NCI-H1694 treated with DMSO at 0.1 percent for 48 hours (cell line): ENCODE data around the gene FADS3.
A peak's percentile ranks its signal among the peaks of the same experiment; 100 is the strongest.

Source experiments
- DNase-seq: peaks from one replicate; lab custom pipeline; 2025; lab: John Stamatoyannopoulos, UW

FADS3 gene, protein sequence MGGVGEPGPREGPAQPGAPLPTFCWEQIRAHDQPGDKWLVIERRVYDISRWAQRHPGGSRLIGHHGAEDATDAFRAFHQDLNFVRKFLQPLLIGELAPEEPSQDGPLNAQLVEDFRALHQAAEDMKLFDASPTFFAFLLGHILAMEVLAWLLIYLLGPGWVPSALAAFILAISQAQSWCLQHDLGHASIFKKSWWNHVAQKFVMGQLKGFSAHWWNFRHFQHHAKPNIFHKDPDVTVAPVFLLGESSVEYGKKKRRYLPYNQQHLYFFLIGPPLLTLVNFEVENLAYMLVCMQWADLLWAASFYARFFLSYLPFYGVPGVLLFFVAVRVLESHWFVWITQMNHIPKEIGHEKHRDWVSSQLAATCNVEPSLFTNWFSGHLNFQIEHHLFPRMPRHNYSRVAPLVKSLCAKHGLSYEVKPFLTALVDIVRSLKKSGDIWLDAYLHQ

DNA sequence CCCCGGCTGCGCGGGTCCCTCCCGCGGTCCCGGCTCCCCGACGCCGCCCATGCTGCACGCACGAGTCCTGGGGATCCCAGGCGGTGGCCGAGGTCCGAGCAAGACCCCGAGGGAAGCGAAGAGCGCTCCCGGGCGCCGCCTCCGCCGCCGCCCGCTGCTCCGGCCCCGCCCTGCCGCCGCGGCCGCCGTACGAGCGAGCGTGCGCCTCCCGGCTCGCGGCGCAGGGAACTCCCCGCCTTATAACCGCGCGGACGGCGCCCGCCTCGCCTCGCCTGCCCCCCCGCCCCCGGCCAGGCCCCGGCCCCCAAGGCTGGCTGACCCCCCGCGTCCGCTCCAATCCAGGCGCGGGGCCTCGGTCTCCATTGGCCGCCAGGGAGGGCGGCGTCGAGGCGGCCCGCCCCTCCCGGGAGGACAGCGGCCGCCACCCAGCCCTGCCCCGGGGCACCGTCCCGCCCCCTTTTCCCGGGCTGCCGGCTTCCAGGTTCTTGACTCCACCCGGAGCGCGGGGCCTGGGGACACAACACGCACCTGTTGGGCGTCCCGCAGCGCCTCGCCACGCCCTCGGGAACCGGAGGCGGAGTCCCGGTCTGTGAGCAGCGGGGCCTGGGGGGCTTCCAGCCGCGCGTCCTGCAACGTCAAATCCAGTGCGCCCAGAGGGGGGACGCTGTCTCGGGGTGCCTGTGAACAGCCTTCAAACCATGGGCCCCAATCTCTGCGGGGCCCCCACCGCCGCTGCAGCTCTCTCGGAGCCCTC is at the start of gene FADS3:
Gene FADS3 (minus strand): TSS at position 215 of the 754 bp plus-strand sequence. CDS start 164 bp downstream, at position 51.
- peak; percentile 26 for DNase-seq

DNA sequence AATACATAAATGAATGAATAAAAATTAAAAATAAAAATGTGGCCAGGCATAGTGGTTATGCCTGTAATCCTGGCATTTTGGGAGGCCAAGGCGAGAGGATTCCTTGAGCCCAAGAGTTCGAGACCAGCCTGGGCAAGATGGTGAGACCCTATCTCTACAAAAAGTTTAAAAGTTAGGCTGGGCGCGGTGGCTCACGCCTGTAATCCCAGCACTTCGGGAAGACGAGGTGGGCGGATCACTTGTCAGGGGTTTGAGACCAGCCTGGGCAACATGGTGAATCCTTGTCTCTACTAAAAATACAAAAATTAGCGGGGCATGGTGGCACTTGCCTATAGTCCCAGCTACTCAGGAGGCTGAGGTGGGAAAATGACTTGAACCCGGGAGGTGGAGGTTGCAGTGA is 49.1 kb upstream of the FADS3 start:
- DNase-seq: no peak

DNA sequence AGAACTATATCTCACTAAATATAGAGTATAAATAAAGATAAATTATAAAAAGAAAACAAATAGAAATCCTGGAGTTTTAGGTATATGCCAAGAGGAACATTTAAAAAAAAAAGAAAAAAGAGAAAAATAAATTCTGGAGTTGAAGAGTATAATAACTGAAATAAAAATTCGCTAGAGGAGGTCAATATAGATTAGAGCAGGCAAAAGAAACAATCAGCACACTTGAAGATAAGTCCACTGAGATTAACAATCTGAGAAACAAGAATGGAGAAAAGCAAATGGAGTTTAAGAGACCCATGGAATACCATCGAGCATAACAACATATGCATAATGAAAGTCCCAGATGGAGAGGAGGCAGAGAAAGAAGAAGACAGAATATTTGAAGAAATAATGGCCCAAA is 44.5 kb upstream of the FADS3 start:
- no peak for DNase-seq

DNA sequence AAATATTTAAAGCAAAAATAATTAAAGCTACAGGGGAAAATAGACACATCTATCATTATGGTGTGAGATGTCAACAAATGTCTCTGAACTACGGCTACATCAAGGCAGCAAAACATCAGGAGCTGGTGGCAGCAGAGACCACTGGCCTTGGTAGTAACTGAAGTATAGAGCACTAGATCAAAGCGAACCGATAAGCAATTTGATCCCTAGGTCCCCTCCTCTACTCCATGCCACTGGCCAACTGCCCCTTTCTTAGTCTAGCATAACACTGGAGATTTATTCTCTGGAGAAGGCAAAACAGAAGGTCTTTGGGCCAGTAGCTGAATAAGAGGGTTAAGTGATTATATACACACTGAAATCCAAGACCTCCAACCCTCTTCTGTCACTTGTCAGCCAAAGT is 39.6 kb upstream of the FADS3 start:
- no peak for DNase-seq

DNA sequence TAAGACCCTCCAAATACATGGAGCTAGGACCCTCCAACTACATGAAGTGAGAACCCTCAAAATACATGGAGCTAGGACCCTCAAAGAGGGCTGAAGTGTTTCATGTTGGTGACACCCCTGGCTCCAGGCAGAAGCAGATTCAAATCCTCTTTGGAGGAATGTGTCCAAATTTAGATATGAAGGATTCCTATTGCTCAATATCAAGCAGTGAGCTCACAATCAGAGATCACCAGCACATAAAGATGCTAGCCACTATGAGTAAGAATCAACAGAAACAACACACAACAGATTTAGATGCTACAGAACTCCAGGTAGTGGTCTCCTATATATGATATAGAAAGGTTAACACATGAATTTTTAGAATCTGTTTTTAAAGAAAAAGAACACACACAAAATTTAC is 37.3 kb upstream of the FADS3 start:
- no peak for DNase-seq

DNA sequence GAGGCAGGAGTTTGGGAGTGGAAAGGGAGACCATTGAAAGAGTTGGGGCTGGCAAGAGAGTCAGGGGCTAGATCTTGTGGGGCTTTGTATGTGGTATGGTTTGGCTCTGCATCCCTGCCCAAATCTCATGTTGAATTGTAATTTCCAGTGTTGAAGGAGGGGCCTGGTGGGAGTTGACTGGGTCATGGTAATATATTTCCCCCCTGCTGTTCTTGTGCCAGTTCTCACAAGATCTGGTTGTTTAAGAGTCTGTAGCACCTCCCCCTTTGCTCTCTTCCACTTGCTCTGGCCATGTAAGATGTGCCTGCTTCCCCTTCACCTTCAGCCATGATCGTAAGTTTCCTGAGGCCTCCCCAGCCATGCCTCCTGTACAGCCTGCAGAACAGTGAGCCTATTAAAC is 36.2 kb upstream of the FADS3 start:
- no peak for DNase-seq

DNA sequence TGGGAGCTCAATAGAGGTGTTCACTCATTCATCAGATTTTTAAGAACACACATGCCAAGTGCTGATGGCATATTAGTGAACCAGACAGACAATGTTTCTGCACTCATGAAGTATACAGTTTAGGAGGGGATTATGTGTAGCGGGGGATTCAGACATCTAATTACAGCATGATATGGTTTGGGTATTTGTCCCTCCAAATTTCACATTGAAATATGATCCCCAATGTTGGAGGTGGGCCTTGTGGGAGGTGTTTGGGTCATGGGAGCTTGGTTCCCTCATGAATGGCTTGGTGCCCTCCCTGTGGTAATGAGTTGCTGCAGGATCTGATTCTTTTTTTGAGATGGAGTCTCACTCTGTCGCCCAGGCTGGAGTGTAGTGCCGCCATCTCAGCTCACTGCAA is 34.9 kb upstream of the FADS3 start:
- DNase-seq: no peak

DNA sequence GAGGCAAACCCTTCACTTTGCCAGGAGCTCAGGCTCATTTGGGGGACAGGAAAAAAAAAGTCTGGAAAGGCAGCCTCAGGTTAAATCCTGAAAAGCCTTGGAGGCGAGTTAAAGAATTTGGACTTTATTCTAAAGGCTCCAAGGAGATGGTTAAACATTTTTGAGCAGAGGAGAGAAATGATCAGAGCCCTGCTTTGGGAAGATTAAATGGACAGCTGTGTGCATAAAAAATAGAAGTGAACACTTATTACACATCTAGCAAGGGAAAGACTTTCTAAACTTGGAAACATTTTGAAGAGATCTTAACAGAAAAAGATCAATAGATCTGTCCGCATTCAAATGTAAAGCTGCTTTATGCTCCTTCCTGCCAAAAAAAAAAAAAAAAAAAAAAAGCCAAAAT is 34.4 kb upstream of the FADS3 start:
- DNase-seq: no peak

DNA sequence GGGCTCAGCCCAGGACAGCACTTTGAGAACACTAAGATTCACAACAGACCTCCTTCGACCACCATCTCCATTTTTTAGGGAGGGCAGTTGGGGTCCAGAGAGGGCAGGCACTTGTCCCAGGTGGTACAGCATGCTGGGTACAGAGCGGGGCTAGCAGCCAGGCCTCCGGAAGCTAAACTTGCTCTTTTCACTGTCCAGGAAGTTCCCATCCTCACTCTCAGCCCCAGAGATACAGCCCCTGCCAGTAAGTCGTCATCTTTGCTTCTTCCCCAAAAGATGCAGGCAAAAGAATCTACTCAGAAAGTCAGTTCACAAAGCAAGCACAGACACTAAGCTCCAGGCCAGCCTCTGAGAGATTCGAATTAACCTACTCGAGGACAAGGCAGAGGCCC is 32.7 kb upstream of the FADS3 start:
- DNase-seq: no peak

DNA sequence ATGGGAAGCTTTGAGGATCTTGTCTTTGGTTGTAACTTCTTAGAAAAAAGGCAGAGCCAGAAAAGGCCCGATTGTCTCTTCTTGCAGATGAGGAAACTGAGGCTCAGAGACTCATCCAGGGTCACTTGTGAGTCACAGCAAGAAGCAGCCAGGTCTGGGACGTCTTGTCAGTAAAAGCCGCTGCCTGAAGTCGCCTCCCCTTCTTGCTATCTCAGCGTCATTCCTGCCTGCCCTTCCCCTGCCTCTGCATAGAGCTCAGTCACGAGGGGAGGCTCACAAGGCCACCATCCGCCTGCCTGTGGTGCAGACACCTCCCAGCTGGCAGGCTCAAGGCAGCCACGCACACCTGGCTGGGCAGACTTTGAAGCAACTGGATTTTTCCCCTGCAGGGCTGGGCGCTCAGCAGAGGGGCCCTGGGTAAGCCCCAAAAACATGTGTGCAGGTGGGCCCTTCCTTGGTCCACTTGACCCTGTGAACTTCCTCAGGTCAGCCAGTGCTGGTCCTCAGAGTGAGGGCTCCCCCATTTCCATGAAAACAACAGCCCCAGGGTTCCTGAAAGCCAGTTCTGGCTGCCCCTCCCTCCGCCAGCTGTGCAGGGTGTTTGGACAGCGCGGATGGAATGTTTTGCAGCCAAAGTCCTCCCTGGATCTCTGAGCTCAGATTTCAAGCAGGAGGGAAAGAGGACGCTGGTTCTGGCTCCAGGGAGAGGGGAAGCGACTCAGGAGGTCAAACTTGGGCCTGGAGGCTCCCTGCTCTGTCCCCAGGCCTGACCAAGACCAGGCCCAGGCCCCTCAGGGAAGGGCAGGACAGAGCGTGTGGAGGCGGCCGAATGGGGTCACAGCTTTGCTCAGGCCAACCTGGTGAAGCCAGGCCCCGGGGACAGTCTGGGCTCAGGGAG is 32.1 kb upstream of the FADS3 start:
- no peak for DNase-seq

DNA sequence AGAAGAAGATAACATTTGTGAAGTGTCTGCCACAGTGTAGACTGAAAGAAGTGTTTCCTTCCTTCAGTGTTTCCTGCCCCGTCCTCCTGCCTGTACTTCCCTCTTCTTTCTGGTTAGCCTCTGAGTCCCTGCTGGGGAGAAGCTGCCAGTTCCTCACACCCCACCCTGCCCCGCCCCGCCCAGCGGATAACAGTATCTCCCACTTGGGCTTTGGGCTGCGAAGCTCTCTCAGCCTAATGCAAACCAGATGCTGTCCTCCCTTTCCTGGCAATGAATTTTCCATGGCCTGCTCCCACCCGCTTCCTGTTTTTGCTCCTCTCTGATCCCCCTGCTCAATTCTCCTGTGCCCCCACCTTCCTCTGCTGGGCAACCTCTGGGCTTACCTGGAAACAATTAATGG is 31.2 kb upstream of the FADS3 start:
- no peak for DNase-seq

DNA sequence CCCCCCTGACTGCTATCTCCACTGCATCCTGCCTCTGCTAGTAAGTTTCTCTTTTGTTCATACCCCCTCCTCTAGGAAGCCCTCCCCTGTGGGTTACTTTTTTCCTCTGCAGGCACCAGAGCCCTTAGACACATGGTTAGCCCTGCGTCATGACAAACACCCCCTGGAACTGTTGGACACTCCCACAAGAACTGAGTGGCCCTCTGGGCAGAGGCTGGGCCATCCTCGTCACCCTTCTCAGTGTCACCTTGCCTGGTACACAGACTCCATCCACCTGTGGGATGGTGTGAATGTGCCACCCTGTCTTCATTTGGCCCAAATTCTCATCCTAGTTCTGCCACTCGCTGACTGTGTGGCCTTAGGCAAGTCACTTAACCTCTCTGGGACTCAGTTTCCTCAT is 30.1 kb upstream of the FADS3 start:
- no peak for DNase-seq

DNA sequence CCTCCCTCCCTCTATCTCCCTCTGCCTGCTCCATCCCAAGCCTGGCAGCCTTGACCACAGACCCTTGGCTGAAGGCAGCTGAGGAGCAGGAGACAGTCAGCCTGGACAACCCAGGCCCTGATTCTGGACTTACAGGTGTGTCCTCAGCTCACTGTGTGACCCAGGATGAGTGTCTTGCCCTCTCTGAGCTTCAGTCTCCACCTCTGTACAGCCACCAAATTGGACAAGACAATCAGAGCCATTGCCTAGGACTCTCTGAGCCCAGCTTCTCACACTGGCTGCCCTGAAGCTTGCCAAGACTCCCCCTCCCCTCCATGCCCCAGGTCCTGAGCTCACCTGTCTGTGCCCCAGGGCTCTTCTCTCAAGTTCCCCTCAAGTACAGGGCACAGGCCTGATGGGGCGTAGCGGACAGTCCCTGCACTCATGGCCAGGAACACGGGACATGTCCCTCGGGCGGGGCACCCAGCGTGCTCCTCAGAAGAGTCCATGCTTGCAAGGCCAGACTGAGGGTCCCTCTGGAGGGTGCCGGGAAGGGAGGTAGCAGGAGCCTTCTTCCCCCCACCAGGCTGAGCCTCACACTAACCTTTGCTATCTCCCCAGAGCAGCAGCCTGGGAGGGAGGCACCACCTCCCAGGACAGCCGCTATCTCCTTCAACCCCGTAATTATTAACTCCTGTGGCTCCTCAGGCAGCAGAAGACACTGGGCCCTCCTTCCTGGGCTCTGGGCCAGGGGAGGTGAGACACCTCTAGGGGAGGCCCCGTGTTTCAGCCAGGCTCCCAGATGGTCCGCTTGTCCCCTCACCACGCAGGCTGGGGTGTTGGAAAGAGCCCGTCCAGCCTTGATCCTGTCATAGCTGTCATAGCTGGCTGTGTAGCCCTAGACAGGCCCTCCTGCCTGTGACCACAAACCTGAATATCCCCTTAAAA is 28.6 kb upstream of the FADS3 start:
- DNase-seq: no peak

DNA sequence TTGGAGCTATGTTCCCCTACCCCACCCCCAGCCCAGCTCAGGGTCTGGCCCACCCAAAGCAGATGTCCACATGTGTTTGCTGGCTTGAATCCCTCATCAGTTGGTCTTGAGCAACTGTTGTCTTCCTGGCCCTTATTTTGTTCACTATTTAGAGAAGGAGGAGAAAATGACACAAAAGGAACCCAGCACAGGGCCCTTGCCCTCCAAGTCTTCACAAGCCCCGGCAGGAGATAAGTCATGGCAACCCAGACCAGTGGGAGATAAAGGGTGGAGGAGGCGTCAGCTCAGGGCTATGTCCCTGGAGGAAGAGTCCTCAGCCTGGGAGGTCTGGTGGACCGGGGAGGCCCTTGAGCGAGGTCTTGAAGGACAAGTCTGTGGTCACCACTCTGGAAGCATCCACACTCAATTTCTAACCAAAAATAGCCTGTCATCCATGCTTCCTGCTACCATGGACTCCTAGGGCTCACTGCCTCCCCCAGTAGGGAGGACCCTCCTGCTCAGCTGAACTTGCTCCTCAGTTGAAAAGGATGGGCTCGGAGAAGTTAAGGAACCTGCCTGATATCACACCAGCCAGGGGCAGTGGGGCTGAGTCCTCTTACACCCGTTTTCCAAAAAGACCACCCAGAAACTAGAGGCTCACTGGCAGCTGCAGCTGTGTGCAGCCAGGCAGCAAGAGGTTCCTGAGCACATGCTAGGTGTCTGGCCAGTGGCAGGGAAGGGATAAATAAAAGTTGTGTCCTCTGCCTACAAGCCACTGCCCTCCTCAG is 27.8 kb upstream of the FADS3 start:
- DNase-seq: no peak

DNA sequence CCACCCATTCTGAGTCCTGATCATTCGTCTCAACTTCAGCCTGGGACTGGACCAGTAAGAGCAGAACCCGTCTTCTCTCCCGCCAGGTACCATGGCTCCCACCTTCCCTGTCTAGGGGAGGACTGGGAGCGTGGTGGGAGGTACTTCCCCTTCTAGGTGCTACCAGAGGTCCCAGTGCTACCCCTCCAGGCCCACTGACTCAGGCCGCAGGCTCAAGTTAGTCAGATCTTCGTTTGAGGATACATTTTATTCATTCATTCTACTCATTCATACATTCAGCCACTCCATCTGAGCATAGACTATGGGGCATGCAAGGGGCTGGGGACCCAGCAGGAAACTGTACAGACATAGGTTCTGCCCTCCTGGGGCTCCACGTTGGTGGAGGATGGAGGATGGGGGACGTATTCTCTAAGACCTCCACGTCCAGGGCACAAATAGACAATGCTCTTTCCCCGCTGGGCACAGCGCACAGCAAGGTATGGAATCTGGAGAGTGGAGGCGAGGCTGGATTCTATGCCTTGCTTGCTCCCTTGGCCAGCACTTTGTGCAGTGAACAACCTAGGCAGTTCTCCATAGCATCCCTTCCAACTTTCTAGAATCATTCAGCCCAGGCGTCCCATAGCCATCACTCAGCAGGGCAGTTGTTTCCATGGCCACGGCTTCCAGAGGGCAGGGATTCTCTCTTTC is 27.0 kb upstream of the FADS3 start:
- DNase-seq: no peak

DNA sequence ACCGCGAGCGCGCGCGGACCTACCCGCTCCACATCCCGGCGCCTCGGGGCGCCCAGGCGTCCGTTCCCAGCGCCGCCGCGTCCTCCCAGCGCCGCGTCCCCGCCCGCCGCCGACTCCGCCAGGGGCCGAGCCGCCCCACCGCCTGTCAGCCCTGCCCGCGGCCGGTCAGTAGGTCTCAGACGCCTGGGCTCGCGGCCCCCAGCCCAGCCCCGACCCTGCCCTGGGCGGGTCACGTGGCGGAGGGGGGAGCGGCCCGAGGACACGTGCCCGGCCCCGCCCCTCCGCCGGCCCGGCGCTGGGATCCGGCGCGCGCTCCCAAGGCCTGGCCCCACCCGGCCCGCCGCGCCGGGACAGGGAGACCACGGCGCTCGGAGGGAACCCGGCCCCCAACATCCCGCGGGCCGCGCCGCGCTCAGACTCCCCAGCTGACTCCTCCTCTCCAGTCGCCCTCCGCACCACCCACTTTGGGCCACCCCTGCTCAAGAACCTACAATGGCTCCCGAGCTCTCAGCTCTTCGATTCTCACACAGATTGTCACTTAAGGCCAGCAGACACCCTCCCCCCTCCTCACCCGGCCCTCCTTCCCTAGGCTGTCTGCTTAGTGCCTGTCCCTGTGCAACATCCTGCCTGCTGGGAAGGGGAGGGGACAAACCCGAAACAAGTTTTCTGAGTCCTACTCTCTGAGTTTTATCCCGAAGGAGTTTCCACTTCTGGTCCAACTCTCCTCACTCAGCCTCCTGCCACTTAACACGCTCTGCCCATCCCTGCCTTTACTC is 26.2 kb upstream of the FADS3 start, which contains the start of gene RAB3IL1:
Gene RAB3IL1 (minus strand): TSS at position 233 of the 776 bp plus-strand sequence. CDS start 199 bp downstream, at position 34.
- DNase-seq: no peak

DNA sequence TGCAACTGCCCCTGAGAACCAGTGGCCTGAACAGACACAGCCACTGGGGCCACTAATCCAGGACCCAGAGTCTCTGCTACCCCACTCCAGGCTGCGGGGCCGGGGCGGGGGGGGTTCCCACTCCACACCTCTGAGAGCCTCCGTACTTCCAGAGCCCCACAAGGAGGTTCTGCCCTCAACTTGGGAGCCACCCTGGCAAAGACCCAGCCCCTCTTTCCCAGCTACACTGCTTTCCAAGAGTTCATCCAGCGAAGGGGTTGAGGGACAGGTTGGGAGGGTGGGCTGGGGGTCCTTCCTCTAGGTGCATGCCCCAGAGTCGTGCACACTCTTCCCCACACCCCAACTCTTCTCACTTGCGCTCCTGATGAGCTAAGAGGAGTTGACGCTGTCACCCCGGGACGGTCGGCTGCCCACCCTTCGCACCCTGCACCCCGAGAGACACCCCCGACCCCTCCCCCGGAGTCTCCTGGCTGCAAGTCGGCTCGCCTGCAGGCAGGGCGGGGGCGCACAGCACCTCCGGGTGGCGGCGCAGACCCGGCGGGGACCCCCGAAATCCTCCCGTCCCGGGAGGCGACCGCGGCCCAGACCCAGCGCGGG is 25.5 kb upstream of the FADS3 start:
- no peak for DNase-seq

DNA sequence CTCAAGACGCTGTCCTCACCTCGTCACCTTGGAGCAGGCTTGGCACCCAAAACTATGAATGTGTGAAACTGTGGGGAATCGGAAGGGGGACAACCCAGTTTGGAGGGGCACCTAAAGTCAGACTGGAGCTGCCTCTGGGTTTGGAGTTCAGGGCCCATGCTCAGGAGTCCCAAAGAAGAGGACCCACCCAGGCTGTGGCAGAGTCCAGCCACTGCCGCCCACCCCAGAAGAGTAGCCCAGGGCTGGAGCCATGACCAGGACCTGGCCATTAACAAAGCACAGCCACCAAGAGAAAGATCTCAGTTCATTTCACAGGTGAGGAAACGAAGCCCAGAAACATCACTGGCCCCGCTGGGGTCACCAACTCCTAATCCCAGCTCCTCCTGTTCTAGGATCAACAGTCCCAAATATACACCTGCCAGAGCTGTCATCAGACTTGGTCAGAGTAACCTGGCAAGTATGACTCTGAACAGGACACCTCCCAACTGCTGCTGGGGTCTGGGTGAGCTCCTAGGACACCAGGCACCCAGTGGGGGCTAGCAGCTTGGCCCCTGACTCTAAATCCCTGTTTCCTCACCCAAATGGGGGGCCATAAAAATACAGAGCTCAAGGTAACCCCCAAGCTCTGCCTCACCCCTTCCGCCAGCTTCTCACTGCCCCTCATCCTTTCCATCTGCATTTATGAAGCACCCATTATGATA is 23.3 kb upstream of the FADS3 start:
- no peak for DNase-seq
